HCT116 (cell line): ENCODE results near the gene KNSTRN. TPM values are rescaled to one million over a fixed set of nuclear protein-coding genes. Genes with fewer than 3 reads are reported as not detected.

Experiments
- ATAC-seq: fragments of 200-7000 bp; cut with Tn5 transposase; 2 replicates; pipeline ENCODE4 v1.9.1; 2020; ENCODE audit warnings: mild to moderate bottlenecking, moderate library complexity
- BruUV-seq: library from RNA; stranded (reverse); fragments of 400-500 nt; replicated peaks from 2 replicates; lab custom pipeline; 2021; lab: Mats Ljungman, UMichigan
- CTCF ChIA-PET: fragments of 300-600 bp; sonication (Branson Sonifier 250); formaldehyde crosslinking; loops from one replicate; lab custom pipeline; 2021; ENCODE audit warnings: antibody characterized with exemption; lab: Charles Lee
- POLR2A ChIA-PET: fragments of 300-600, 350-600 bp; sonication (Branson Sonifier 250); formaldehyde crosslinking; loops from one replicate; lab custom pipeline; 2021; ENCODE audit warnings: antibody characterized with exemption; lab: Charles Lee
- RAD21 ChIA-PET, 2 experiments: fragments of 300-600 bp; sonication (Branson Sonifier 250); formaldehyde crosslinking; loops; one replicate each; lab custom pipeline; 2023; ENCODE audit warnings: low total read pairs in 2 of 2; ENCODE audit not compliant: uncharacterized antibody in 2 of 2, unreplicated experiment in 2 of 2, low non-redundant PET in 1 of 2; lab: Charles Lee
- DNase-seq: peaks from one replicate; pipeline ENCODE4 v3.0.0-alpha.2; 2010; ENCODE audit warnings: low read depth, low spot score
- H2AFZ ChIP-seq: fragments of 200-600 bp; shearing (Covaris generic), sonication (generic); 2 replicates; pipeline ENCODE4 v1.6.1; 2017; ENCODE audit warnings: low read depth, mixed run types, mixed read lengths, antibody characterized with exemption, low read length; ENCODE audit not compliant: poor library complexity, severe bottlenecking
- H3K27ac ChIP-seq: 2 replicates; pipeline ENCODE4 v1.5.1; 2012; ENCODE audit warnings: low read depth, low read length
- H3K27me3 ChIP-seq: fragments of 200-600 bp; sonication (generic); 2 replicates; pipeline ENCODE4 v1.6.1; 2016; ENCODE audit warnings: mixed run types, low read length, mixed read lengths; ENCODE audit not compliant: insufficient read depth
- H3K36me3 ChIP-seq, 2 experiments: fragments of 200-500 bp in 1 of 2; fragments of 200-600 bp in 1 of 2; sonication (Bioruptor generic) in 1 of 2; sonication (generic) in 1 of 2; 2 replicates each; pipeline versions ENCODE4 v1.5.1 to v1.6.1; 2014 to 2016; ENCODE audit warnings: low read length in 2 of 2, inconsistent platforms in 1 of 2, mixed read lengths in 1 of 2, mixed run types in 1 of 2; ENCODE audit not compliant: insufficient read depth in 2 of 2, control insufficient read depth in 1 of 2
- H3K4me1 ChIP-seq, 2 experiments: fragments of 200-600 bp in 1 of 2; sonication (generic) in 1 of 2; 2 replicates each; pipeline versions ENCODE4 v1.5.1 to v1.6.1; 2012 to 2017; ENCODE audit warnings: low read length in 2 of 2, inconsistent platforms in 1 of 2, mild to moderate bottlenecking in 1 of 2, mixed read lengths in 1 of 2, mixed run types in 1 of 2, moderate library complexity in 1 of 2; ENCODE audit not compliant: insufficient read depth in 2 of 2, control insufficient read depth in 1 of 2
- H3K4me2 ChIP-seq: fragments of 200-600 bp; sonication (generic); 2 replicates; pipeline ENCODE4 v1.6.1; 2017; ENCODE audit warnings: mixed run types, low read length, mixed read lengths
- H3K4me3 ChIP-seq, 2 experiments: fragments of 200-600 bp in 1 of 2; sonication (generic) in 1 of 2; replicated peaks in 1 of 2; 2 replicates each; pipeline ENCODE4 v1.5.1; 2011 to 2016; ENCODE audit warnings: low read length in 2 of 2, control low read depth in 1 of 2, low read depth in 1 of 2, mild to moderate bottlenecking in 1 of 2, mixed read lengths in 1 of 2, mixed run types in 1 of 2
- H3K79me2 ChIP-seq: fragments of 200-600 bp; sonication (generic); 2 replicates; pipeline ENCODE4 v1.6.1; 2017; ENCODE audit warnings: mild to moderate bottlenecking, mixed run types, low read length, moderate library complexity, mixed read lengths; ENCODE audit not compliant: insufficient read depth
- H3K9ac ChIP-seq: fragments of 200-600 bp; sonication (generic); 2 replicates; pipeline ENCODE4 v1.6.1; 2016; ENCODE audit warnings: low read length, mixed read lengths
- H3K9me2 ChIP-seq: fragments of 200-600 bp; sonication (generic), shearing (Covaris generic); 2 replicates; pipeline ENCODE4 v1.6.1; 2017; ENCODE audit warnings: mixed run types, mild to moderate bottlenecking, moderate library complexity; ENCODE audit not compliant: insufficient read depth
- H3K9me3 ChIP-seq, 2 experiments: fragments of 200-500 bp in 1 of 2; fragments of 200-600 bp in 1 of 2; sonication (Bioruptor generic) in 1 of 2; sonication (generic) in 1 of 2; 2 replicates each; pipeline ENCODE4 v1.6.1; 2014 to 2017; ENCODE audit warnings: low read length in 2 of 2, mixed read lengths in 2 of 2, inconsistent platforms in 1 of 2, low read depth in 1 of 2, mild to moderate bottlenecking in 1 of 2, mixed run types in 1 of 2, moderate library complexity in 1 of 2; ENCODE audit not compliant: control insufficient read depth in 1 of 2, insufficient read depth in 1 of 2
- H4K20me1 ChIP-seq: fragments of 200-600 bp; sonication (generic), shearing (Covaris generic); 2 replicates; pipeline ENCODE4 v1.6.1; 2017; ENCODE audit warnings: mixed run types, mild to moderate bottlenecking, moderate library complexity; ENCODE audit not compliant: insufficient read depth
- ATF3 ChIP-seq: IDR thresholded peaks from 2 replicates; pipeline ENCODE4 v1.6.1; 2012
- CBX3 ChIP-seq: IDR thresholded peaks from 2 replicates; pipeline ENCODE4 v1.6.1; 2012; ENCODE audit warnings: low read depth
- EZH2 ChIP-seq: fragments of 200-600 bp; sonication (generic); IDR thresholded peaks from 2 replicates; pipeline ENCODE4 v1.6.1; 2017; ENCODE audit warnings: antibody characterized with exemption, mixed run types
- EZH2phosphoT487 ChIP-seq: fragments of 200-600 bp; IDR thresholded peaks from 2 replicates; pipeline ENCODE4 v1.6.1; 2018; ENCODE audit warnings: antibody characterized with exemption, borderline replicate concordance
- FOSL1 ChIP-seq: IDR thresholded peaks from 2 replicates; pipeline ENCODE4 v1.6.1; 2012; ENCODE audit warnings: low read depth
- POLR2AphosphoS5 ChIP-seq: IDR thresholded peaks from 2 replicates; pipeline ENCODE4 v1.6.1; 2011; ENCODE audit warnings: mild to moderate bottlenecking, low read depth, low read length, moderate library complexity
- RAD21 ChIP-seq: IDR thresholded peaks from 2 replicates; pipeline ENCODE4 v1.6.1; 2012; ENCODE audit warnings: low read depth, mild to moderate bottlenecking
- SIN3A ChIP-seq: IDR thresholded peaks from 2 replicates; pipeline ENCODE4 v1.6.1; 2012; ENCODE audit warnings: low read depth
- TCF7L2 ChIP-seq: IDR thresholded peaks from 2 replicates; pipeline ENCODE4 v1.7.0; 2011; ENCODE audit warnings: borderline replicate concordance, inconsistent platforms; ENCODE audit not compliant: insufficient read depth, insufficient read length; ENCODE audit errors: extremely low read depth
- YY1 ChIP-seq: IDR thresholded peaks from 2 replicates; pipeline ENCODE4 v1.6.1; 2011; ENCODE audit warnings: low read length, low read depth, moderate library complexity, mild to moderate bottlenecking; ENCODE audit not compliant: insufficient replicate concordance; ENCODE audit errors: extremely low read depth
- ZNF274 ChIP-seq: fragments of 200-500 bp; sonication (Bioruptor generic); IDR thresholded peaks from 2 replicates; pipeline ENCODE4 v1.6.1; 2014; ENCODE audit warnings: mild to moderate bottlenecking, low read depth, low read length, inconsistent platforms
- intact Hi-C: fragments of 100-400 bp; cut with micrococcal nuclease; formaldehyde crosslinking; loops from 2 replicates; pipeline ENCODE4 v1.10.0; 2022
- total RNA-seq: library from RNA; stranded (reverse); gene quantifications from one replicate; pipeline ENCODE4 v1.2.1, GENCODE V29; 2021; ENCODE audit not compliant: unreplicated experiment
- TF ChIP-seq, protein P1 (sequence below): IDR thresholded peaks from 2 replicates; pipeline ENCODE4 v1.6.1; 2012; ENCODE audit warnings: low read depth
- TF ChIP-seq, protein P2 (sequence below): IDR thresholded peaks from 2 replicates; pipeline ENCODE4 v1.6.1; 2012

Gene KNSTRN
- total RNA-seq, 1 experiment from 2014 or later, result 84.1 TPM

GRCh38 chr15:40367686-40368611, 14.6 kb upstream of the KNSTRN start (continued):
- no peak for TF ChIP-seq EZH2phosphoT487

GRCh38 chr15:40368719-40369473, 13.6 kb upstream of the KNSTRN start:
- H4K20me1 ChIP-seq, result no peaks in the 10 kb centered on the region
- H3K9ac ChIP-seq, result 0 out of 2 replicates have a peak overlapping the region, but pooled peaks have one; percentile 17
- no peaks in the 10 kb centered on the region for H3K9me3 ChIP-seq
- H3K79me2 ChIP-seq, result no peaks in the 10 kb centered on the region
- H3K27me3 ChIP-seq, result no peaks in the 10 kb centered on the region
- no peak for TF ChIP-seq CBX3
- TF ChIP-seq FOSL1, result no peak
- TF ChIP-seq TCF7L2, result no peak
- TF ChIP-seq RAD21, result no peak
- TF ChIP-seq YY1, result no peak
- TF ChIP-seq, protein P1, sequence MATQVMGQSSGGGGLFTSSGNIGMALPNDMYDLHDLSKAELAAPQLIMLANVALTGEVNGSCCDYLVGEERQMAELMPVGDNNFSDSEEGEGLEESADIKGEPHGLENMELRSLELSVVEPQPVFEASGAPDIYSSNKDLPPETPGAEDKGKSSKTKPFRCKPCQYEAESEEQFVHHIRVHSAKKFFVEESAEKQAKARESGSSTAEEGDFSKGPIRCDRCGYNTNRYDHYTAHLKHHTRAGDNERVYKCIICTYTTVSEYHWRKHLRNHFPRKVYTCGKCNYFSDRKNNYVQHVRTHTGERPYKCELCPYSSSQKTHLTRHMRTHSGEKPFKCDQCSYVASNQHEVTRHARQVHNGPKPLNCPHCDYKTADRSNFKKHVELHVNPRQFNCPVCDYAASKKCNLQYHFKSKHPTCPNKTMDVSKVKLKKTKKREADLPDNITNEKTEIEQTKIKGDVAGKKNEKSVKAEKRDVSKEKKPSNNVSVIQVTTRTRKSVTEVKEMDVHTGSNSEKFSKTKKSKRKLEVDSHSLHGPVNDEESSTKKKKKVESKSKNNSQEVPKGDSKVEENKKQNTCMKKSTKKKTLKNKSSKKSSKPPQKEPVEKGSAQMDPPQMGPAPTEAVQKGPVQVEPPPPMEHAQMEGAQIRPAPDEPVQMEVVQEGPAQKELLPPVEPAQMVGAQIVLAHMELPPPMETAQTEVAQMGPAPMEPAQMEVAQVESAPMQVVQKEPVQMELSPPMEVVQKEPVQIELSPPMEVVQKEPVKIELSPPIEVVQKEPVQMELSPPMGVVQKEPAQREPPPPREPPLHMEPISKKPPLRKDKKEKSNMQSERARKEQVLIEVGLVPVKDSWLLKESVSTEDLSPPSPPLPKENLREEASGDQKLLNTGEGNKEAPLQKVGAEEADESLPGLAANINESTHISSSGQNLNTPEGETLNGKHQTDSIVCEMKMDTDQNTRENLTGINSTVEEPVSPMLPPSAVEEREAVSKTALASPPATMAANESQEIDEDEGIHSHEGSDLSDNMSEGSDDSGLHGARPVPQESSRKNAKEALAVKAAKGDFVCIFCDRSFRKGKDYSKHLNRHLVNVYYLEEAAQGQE, result no peak
- no peak for TF ChIP-seq SIN3A
- no peak for TF ChIP-seq EZH2
- no peak for TF ChIP-seq ZNF274
- no peak for TF ChIP-seq POLR2AphosphoS5
- TF ChIP-seq ATF3, result no peak
- TF ChIP-seq, protein P2, sequence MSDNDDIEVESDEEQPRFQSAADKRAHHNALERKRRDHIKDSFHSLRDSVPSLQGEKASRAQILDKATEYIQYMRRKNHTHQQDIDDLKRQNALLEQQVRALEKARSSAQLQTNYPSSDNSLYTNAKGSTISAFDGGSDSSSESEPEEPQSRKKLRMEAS, result no peak
- no peaks in the 10 kb centered on the region for H3K9me2 ChIP-seq
- no peak overlapping the region for H2AFZ ChIP-seq
- H3K27ac ChIP-seq, result peak overlapping the region; percentile 58; the same call in 1 of the 2 replicates
- CTCF ChIA-PET, result interaction anchor here (0.9 to 1.6 kb wide), 5 partner anchors 14 to 525 kb away, joined by 3 to 6 read pairs (median 3); partner anchors contain the start of genes CCDC9B, KNSTRN and VPS18
- no peak overlapping the region for H3K4me3 ChIP-seq
- intact Hi-C loops, result loop anchor here (1.0 kb wide), 1 partner anchor 53 kb away; no protein-coding TSS in a partner anchor
- no peaks in the 10 kb centered on the region for H3K36me3 ChIP-seq
- peaks cover 7 to 16% of the 10 kb centered on the region in 2 experiments; a peak in 3 of 4 replicates for H3K4me1 ChIP-seq
- POLR2A ChIA-PET, result interaction anchor here (0.8 to 0.9 kb wide), 2 partner anchors 28 to 37 kb away, joined by 3 read pairs; partner anchors contain the start of genes CCDC9B and IVD
- no peak for DNase-seq
- peak overlapping the region; percentile 67 for H3K4me2 ChIP-seq
- ATAC-seq, result no peak
- BruUV-seq, result no TSS peak
- RAD21 ChIA-PET, result interaction anchor here in 1 of 2 experiments (1.3 kb wide), 1 partner anchor 30 kb away, joined by 5 read pairs; no protein-coding TSS in a partner anchor
